ENCODE measurements around the gene GLT8D2.
"Not testable (repeated sequence)": the region's sequence is repeated elsewhere in the genome, so short reads cannot be mapped to it uniquely, and the experiment has no call there.

The GLT8D2 gene

DNA sequence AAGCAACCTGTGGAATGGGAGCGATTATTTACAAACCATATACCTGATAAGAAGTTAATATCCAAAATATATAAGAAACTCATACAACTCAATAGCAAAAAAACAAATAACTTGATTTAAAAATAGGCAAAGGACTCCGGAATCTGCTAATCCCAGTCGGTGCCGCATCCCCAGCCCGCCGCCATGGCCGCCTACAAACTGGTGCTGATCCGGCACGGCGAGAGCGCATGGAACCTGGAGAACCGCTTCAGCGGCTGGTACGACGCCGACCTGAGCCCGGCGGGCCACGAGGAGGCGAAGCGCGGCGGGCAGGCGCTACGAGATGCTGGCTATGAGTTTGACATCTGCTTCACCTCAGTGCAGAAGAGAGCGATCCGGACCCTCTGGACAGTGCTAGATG is 19.4 kb downstream of the GLT8D2 start:
- H3K27me3 ChIP-seq (ENCODE audit: control insufficient read depth in 1 of 2, insufficient read depth in 2 of 2, low read length in 2 of 2); H3K36me3 ChIP-seq (ENCODE audit: control insufficient read depth in 1 of 2, insufficient read depth in 2 of 2, low read length in 2 of 2); H3K4me3 ChIP-seq (ENCODE audit: low read depth in 1 of 2, low read length in 2 of 2); H3K27ac ChIP-seq (ENCODE audit: low read depth, low read length); H3K9me3 ChIP-seq (ENCODE audit: control insufficient read depth in 1 of 2, low read length in 2 of 2); H3K4me1 ChIP-seq (ENCODE audit: control insufficient read depth in 1 of 2, insufficient read depth in 2 of 2, low read length in 2 of 2); H3K9ac ChIP-seq (ENCODE audit: low read depth in 1 of 2, low read length in 2 of 2): not testable (repeated sequence)

DNA sequence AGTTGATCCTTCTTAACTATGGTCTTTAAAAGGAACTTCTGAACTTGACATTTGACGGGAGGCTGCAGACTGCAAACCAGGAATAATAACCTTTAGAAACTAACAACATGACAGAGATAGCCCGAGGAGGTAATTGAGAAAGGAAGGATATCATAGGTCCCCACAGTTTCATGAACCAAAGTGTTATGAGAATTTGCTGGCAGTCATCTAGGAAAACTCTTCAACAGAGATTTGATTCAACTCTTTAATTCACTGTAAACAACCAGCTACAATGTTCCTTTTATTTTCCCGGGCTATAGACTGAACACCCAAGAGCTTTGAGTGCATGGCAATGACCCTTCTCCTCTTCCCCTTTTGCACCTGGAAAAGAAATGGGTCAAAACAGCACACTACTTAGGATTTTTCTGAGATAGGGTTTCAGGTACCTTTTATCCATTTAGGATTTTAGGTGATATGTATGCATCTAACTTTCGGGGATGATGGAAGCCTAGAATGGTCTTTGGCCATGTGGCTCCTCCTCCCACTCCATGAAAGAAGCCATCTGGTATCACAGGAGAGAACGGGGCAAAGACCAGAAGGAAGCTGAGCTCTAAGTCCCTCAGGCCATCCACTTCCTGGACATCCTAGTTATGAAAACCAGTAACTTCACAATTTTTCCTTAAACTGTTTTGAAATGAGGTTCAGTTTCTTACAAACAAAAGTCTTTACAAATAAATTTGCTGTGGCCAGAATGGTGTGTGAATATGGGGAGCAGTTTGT is 23.0 kb downstream of the GLT8D2 start:
- peaks cover 0 to 2% of the 10 kb centered on the region in 2 donors for H3K9me3 ChIP-seq (ENCODE audit: control insufficient read depth in 1 of 2, low read length in 2 of 2)
- no peak overlapping the region for H3K9ac ChIP-seq (ENCODE audit: low read depth in 1 of 2, low read length in 2 of 2)
- no peaks in the 10 kb centered on the region for H3K27me3 ChIP-seq (ENCODE audit: control insufficient read depth in 1 of 2, insufficient read depth in 2 of 2, low read length in 2 of 2)
- H3K27ac ChIP-seq (ENCODE audit: low read depth, low read length): no peak overlapping the region
- H3K36me3 ChIP-seq (ENCODE audit: control insufficient read depth in 1 of 2, insufficient read depth in 2 of 2, low read length in 2 of 2): no peaks in the 10 kb centered on the region
- no peak overlapping the region for H3K4me3 ChIP-seq (ENCODE audit: low read depth in 1 of 2, low read length in 2 of 2)
- no peaks in the 10 kb centered on the region for H3K4me1 ChIP-seq (ENCODE audit: control insufficient read depth in 1 of 2, insufficient read depth in 2 of 2, low read length in 2 of 2)

DNA sequence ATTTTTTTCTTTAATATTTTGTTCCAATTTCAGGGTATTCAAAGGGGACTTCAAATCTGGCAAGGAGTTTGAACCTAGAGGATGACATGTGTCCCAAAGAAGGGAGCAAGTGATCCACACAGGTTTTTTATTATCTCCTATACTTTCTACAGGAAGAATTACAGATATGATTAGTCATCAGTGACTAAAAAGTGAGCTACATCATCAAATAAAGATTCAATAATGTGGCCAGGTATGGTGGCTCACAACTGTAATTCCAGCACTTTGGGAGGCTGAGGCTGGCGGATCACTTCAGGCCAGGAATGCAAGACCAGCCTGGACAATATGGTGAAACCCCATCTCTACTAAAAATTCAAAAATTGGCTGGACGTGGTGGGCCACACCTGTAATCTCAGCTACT is 24.2 kb downstream of the GLT8D2 start:
- Histone ChIP-seq H3K4me3 (ENCODE audit: low read depth in 1 of 2, low read length in 2 of 2) (no peak overlapping the region), H3K36me3 (ENCODE audit: control insufficient read depth in 1 of 2, insufficient read depth in 2 of 2, low read length in 2 of 2) (no peaks in the 10 kb centered on the region), H3K27me3 (ENCODE audit: control insufficient read depth in 1 of 2, insufficient read depth in 2 of 2, low read length in 2 of 2) (no peaks in the 10 kb centered on the region), H3K27ac (ENCODE audit: low read depth, low read length) (no peak overlapping the region), H3K4me1 (ENCODE audit: control insufficient read depth in 1 of 2, insufficient read depth in 2 of 2, low read length in 2 of 2) (no peaks in the 10 kb centered on the region), H3K9me3 (ENCODE audit: control insufficient read depth in 1 of 2, low read length in 2 of 2) (peaks cover 0 to 2% of the 10 kb centered on the region in 2 donors), H3K9ac (ENCODE audit: low read depth in 1 of 2, low read length in 2 of 2) (no peak overlapping the region)

DNA sequence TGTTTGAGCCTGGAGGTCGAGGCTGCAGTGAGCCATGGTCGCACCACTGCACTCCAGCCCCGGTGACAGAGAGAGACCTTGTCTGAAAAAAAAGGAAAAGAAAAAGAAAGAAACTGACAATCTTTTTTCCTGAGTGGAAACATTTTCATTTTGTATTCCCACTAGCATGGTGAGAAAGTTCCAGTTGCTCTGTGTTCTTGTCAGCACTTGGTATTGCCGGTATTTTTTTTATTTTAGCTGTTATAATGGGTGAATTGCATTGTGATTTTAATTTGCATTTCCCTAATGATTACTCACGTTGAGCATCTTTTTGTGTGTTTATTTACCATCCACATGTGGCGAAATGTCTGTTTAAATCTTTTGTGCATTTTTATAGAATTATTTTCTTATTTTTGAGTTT is 25.6 kb downstream of the GLT8D2 start:
- no peaks in the 10 kb centered on the region for H3K27me3 ChIP-seq (ENCODE audit: control insufficient read depth in 1 of 2, insufficient read depth in 2 of 2, low read length in 2 of 2)
- H3K9ac ChIP-seq (ENCODE audit: low read depth in 1 of 2, low read length in 2 of 2): no peak overlapping the region
- no peak overlapping the region for H3K4me3 ChIP-seq (ENCODE audit: low read depth in 1 of 2, low read length in 2 of 2)
- no peak overlapping the region for H3K27ac ChIP-seq (ENCODE audit: low read depth, low read length)
- H3K36me3 ChIP-seq (ENCODE audit: control insufficient read depth in 1 of 2, insufficient read depth in 2 of 2, low read length in 2 of 2): no peaks in the 10 kb centered on the region
- peaks cover 0 to 2% of the 10 kb centered on the region in 2 donors for H3K9me3 ChIP-seq (ENCODE audit: control insufficient read depth in 1 of 2, low read length in 2 of 2)
- no peaks in the 10 kb centered on the region for H3K4me1 ChIP-seq (ENCODE audit: control insufficient read depth in 1 of 2, insufficient read depth in 2 of 2, low read length in 2 of 2)

DNA sequence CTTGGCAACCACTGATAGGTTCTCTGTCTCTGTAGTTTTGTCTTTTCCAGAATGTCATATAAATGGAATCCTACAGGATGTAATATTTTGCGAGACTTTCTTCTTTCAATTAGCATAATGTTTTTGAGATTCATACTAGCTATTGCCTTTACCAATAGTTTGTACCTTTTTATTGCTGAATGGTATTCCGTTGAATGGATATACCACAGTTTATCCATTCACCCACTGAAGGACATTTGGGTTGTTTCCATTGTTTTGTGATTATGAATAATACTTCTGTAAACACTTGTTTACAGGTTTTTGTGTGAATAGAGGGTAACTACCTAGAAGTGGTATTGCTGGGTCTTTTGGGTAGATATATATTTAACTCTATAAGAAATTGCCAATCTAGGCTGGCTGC is 26.3 kb downstream of the GLT8D2 start:
- Histone ChIP-seq H3K9ac (ENCODE audit: low read depth in 1 of 2, low read length in 2 of 2) (no peak overlapping the region), H3K9me3 (ENCODE audit: control insufficient read depth in 1 of 2, low read length in 2 of 2) (peaks cover 0 to 2% of the 10 kb centered on the region in 2 donors), H3K36me3 (ENCODE audit: control insufficient read depth in 1 of 2, insufficient read depth in 2 of 2, low read length in 2 of 2) (no peaks in the 10 kb centered on the region), H3K27ac (ENCODE audit: low read depth, low read length) (no peak overlapping the region), H3K4me1 (ENCODE audit: control insufficient read depth in 1 of 2, insufficient read depth in 2 of 2, low read length in 2 of 2) (no peaks in the 10 kb centered on the region), H3K27me3 (ENCODE audit: control insufficient read depth in 1 of 2, insufficient read depth in 2 of 2, low read length in 2 of 2) (no peaks in the 10 kb centered on the region), H3K4me3 (ENCODE audit: low read depth in 1 of 2, low read length in 2 of 2) (no peak overlapping the region)

DNA sequence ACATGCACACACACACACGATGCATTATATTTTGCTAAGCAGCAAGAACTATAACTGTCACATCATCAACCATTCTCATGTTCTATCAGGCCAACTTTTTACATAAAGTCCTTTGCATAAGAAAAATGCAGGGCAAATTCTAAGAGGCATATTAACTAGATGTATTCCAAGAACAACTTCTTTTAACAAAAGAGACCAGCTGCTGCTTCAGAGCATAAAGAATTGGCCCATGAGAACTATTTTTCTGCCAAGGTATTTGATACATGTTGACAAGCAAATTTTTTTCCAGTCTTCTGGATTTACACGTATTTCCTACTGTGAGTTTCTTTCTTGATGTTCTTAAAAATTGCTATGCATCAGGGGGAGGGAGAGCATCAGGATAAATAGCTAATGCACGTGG is 27.2 kb downstream of the GLT8D2 start:
- no peaks in the 10 kb centered on the region for H3K4me1 ChIP-seq (ENCODE audit: control insufficient read depth in 1 of 2, insufficient read depth in 2 of 2, low read length in 2 of 2)
- no peak overlapping the region for H3K9ac ChIP-seq (ENCODE audit: low read depth in 1 of 2, low read length in 2 of 2)
- no peaks in the 10 kb centered on the region for H3K36me3 ChIP-seq (ENCODE audit: control insufficient read depth in 1 of 2, insufficient read depth in 2 of 2, low read length in 2 of 2)
- peaks cover 0 to 2% of the 10 kb centered on the region in 2 donors for H3K9me3 ChIP-seq (ENCODE audit: control insufficient read depth in 1 of 2, low read length in 2 of 2)
- no peak overlapping the region for H3K27ac ChIP-seq (ENCODE audit: low read depth, low read length)
- no peaks in the 10 kb centered on the region for H3K27me3 ChIP-seq (ENCODE audit: control insufficient read depth in 1 of 2, insufficient read depth in 2 of 2, low read length in 2 of 2)
- H3K4me3 ChIP-seq (ENCODE audit: low read depth in 1 of 2, low read length in 2 of 2): no peak overlapping the region

DNA sequence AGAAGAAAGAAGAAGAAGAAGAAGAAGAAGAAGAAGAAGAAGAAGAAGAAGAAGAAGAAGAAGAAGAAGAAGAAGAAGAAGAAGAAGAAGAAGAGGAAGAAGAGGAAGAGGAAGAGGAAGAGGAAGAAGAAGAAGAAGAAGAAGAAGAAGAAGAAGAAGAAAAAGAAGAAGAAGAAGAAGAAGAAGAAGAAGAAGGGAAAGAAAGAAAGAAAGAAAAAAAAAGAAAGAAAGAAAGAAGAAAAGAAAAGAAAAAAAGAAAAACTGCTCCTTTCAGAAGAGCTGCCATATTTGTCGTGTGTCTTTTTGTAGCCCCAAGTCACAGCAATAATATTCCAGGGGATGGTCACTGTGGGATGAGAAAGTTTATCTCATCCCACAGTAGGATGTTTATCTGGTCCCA is 28.1 kb downstream of the GLT8D2 start:
- H3K4me3 ChIP-seq (ENCODE audit: low read depth in 1 of 2, low read length in 2 of 2); H3K9ac ChIP-seq (ENCODE audit: low read depth in 1 of 2, low read length in 2 of 2); H3K9me3 ChIP-seq (ENCODE audit: control insufficient read depth in 1 of 2, low read length in 2 of 2): not testable (repeated sequence)

DNA sequence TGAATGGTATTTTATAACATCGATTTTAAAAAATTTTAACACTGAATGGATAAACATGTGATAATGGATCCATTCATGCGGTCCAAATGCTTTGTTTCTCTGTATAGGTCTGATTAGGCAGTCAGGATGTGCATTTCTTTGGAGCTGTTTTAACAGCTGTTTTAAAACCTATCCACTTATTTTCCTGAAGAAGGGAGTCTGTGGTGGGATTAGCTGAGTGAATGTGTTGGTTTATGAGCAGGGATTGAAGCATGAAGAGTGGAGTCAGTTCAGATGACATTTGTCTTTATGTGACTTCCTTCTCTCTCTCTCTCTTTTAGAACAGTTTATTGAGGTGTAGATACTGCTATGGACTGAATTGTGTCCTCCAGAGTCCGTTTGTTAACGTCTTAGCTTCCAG is 37.7 kb downstream of the GLT8D2 start:
- Histone ChIP-seq H3K27me3 (ENCODE audit: control insufficient read depth in 1 of 2, insufficient read depth in 2 of 2, low read length in 2 of 2) (no peaks in the 10 kb centered on the region), H3K4me1 (ENCODE audit: control insufficient read depth in 1 of 2, insufficient read depth in 2 of 2, low read length in 2 of 2) (no peaks in the 10 kb centered on the region), H3K9ac (ENCODE audit: low read depth in 1 of 2, low read length in 2 of 2) (no peak overlapping the region), H3K4me3 (ENCODE audit: low read depth in 1 of 2, low read length in 2 of 2) (no peak overlapping the region), H3K36me3 (ENCODE audit: control insufficient read depth in 1 of 2, insufficient read depth in 2 of 2, low read length in 2 of 2) (no peaks in the 10 kb centered on the region), H3K27ac (ENCODE audit: low read depth, low read length) (no peak overlapping the region), H3K9me3 (ENCODE audit: control insufficient read depth in 1 of 2, low read length in 2 of 2) (no peaks in the 10 kb centered on the region)

More for the DNA sequence above, 28.1 kb downstream of the GLT8D2 start:
- H3K27me3 ChIP-seq (ENCODE audit: control insufficient read depth in 1 of 2, insufficient read depth in 2 of 2, low read length in 2 of 2); H3K27ac ChIP-seq (ENCODE audit: low read depth, low read length); H3K36me3 ChIP-seq (ENCODE audit: control insufficient read depth in 1 of 2, insufficient read depth in 2 of 2, low read length in 2 of 2); H3K4me1 ChIP-seq (ENCODE audit: control insufficient read depth in 1 of 2, insufficient read depth in 2 of 2, low read length in 2 of 2): not testable (repeated sequence)

DNA sequence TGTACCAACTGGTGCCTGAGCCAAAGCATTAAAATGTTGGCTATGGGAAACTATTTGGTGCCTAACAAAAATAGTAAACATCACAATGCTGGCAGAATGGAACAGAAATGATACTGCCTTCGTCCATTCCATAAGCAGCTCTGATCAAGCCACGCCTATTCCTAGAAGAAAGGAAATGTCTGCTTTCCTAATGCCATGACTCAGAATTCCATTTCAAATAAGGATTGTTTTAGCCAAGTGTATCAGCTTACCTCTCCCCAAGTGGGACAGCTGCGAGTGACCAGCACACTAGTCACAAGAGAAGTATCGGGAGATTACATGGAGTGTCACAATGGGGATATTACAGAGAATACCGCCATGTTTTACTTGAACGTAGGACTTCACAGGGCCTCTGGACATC is 38.7 kb downstream of the GLT8D2 start:
- Histone ChIP-seq H3K27ac (ENCODE audit: low read depth, low read length) (no peak overlapping the region), H3K4me3 (ENCODE audit: low read depth in 1 of 2, low read length in 2 of 2) (no peak overlapping the region)

DNA sequence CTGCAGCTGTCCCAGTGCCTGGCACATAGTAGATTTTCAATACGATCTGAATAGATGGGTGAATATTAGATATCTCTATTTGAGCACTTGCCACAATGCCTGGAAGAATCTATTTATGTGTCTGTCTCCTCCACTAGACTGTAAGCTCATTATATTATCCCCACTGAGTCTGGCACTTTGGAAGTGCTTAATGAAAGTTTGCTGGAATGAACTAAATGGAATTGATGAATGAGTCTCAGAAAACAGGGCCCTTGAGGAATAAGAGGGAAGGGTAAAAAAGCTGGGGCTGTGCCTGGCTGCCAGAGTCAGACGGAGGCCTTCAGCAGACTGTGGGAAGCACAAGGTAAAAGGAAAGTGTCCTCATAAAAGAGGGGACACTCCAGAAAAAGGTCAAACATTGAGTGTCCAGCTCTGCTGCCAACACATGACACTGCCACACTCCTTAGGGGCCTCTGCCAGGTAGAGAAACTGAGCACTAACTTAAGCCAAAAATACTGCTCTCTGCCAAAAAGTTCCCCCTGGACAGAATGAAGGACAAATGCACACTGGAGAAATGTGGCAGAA is 39.3 kb downstream of the GLT8D2 start:
- H3K36me3 ChIP-seq (ENCODE audit: control insufficient read depth in 1 of 2, insufficient read depth in 2 of 2, low read length in 2 of 2): no peaks in the 10 kb centered on the region
- no peak overlapping the region for H3K27ac ChIP-seq (ENCODE audit: low read depth, low read length)
- H3K4me1 ChIP-seq (ENCODE audit: control insufficient read depth in 1 of 2, insufficient read depth in 2 of 2, low read length in 2 of 2): no peaks in the 10 kb centered on the region
- H3K27me3 ChIP-seq (ENCODE audit: control insufficient read depth in 1 of 2, insufficient read depth in 2 of 2, low read length in 2 of 2): no peaks in the 10 kb centered on the region
- H3K4me3 ChIP-seq (ENCODE audit: low read depth in 1 of 2, low read length in 2 of 2): no peak overlapping the region
- H3K9ac ChIP-seq (ENCODE audit: low read depth in 1 of 2, low read length in 2 of 2): no peak overlapping the region
- H3K9me3 ChIP-seq (ENCODE audit: control insufficient read depth in 1 of 2, low read length in 2 of 2): no peaks in the 10 kb centered on the region

More for the DNA sequence above, 38.7 kb downstream of the GLT8D2 start:
- H3K9me3 ChIP-seq (ENCODE audit: control insufficient read depth in 1 of 2, low read length in 2 of 2): no peaks in the 10 kb centered on the region
- no peaks in the 10 kb centered on the region for H3K27me3 ChIP-seq (ENCODE audit: control insufficient read depth in 1 of 2, insufficient read depth in 2 of 2, low read length in 2 of 2)
- H3K4me1 ChIP-seq (ENCODE audit: control insufficient read depth in 1 of 2, insufficient read depth in 2 of 2, low read length in 2 of 2): no peaks in the 10 kb centered on the region
- no peaks in the 10 kb centered on the region for H3K36me3 ChIP-seq (ENCODE audit: control insufficient read depth in 1 of 2, insufficient read depth in 2 of 2, low read length in 2 of 2)
- no peak overlapping the region for H3K9ac ChIP-seq (ENCODE audit: low read depth in 1 of 2, low read length in 2 of 2)

Data from duodenal mucosa (tissue), 2 donors.